T-helper 1 cell treated with Interleukin-12 subunit alpha and Interleukin-12 subunit beta and Interleukin-4 antibody, amounts not matched to agents 30 ng/mL and 1 ng/mL, for 36 hours (primary cell): ENCODE data around the gene CTSD. TPM values are rescaled to one million over a fixed set of nuclear protein-coding genes. Genes with fewer than 3 reads are reported as not detected.
"Not testable (repeated sequence)": the region's sequence is repeated elsewhere in the genome, so short reads cannot be mapped to it uniquely, and the experiment has no call there.

Experiments
- intact Hi-C: fragments of 100-400 bp; cut with micrococcal nuclease; formaldehyde crosslinking; loops from one replicate; pipeline ENCODE4 v1.15.1; 2024
- total RNA-seq: library from RNA; stranded (reverse); gene quantifications from 2 replicates; pipeline ENCODE4 v1.2.3, GENCODE V29; 2022

The CTSD gene
- total RNA-seq, 1 donor from 2014 or later = 218 TPM

GRCh38 chr11:1770528-1770927 lies 6.8 kb upstream of the CTSD start:
- intact Hi-C loops = loop anchor here (5.0 kb wide), 2 partner anchors 78 to 82 kb away; partner anchors contain the start of gene LSP1

GRCh38 chr11:1770061-1770460 lies 6.3 kb upstream of the CTSD start:
- intact Hi-C loops = loop anchor here (5.0 kb wide), 2 partner anchors 78 to 82 kb away; partner anchors contain the start of gene LSP1

- intact Hi-C loops = not testable (repeated sequence)
These were observed 5.7 kb upstream of the CTSD start for GRCh38 chr11:1769304-1769936.

GRCh38 chr11:1768141-1768469 lies 4.4 kb upstream of the CTSD start:
- intact Hi-C loops = no loop called here

GRCh38 chr11:1767399-1768140 lies 3.8 kb upstream of the CTSD start:
- intact Hi-C loops = no loop called here

- intact Hi-C loops = no loop called here
These were observed 3.1 kb upstream of the CTSD start for GRCh38 chr11:1766719-1767398.

- intact Hi-C loops = no loop called here
These were observed 2.4 kb upstream of the CTSD start for GRCh38 chr11:1765871-1766718.

GRCh38 chr11:1763336-1763795 lies 361 bp downstream of the CTSD start:
- intact Hi-C loops = loop anchor here (2.0 to 5.0 kb wide), 2 partner anchors 501 to 639 kb away; partner anchors contain the start of gene TSSC4

GRCh38 chr11:1762537-1763302 lies 1.0 kb downstream of the CTSD start:
- intact Hi-C loops = loop anchor here (2.0 to 5.0 kb wide), 2 partner anchors 500 to 640 kb away; partner anchors contain the start of gene TSSC4

- intact Hi-C loops = loop anchor here (2.0 to 5.0 kb wide), 2 partner anchors 499 to 640 kb away; partner anchors contain the start of gene TSSC4
These were observed 1.7 kb downstream of the CTSD start for GRCh38 chr11:1761857-1762536.

GRCh38 chr11:1761110-1761856 lies 2.4 kb downstream of the CTSD start:
- intact Hi-C loops = loop anchor here (5.0 kb wide), 1 partner anchor 641 kb away; the partner anchor contains the start of gene TSSC4

- intact Hi-C loops = loop anchor here (5.0 kb wide), 1 partner anchor 642 kb away; the partner anchor contains the start of gene TSSC4
These were observed 3.2 kb downstream of the CTSD start for GRCh38 chr11:1760351-1761109.

- intact Hi-C loops = loop anchor here (2.0 to 5.0 kb wide), 3 partner anchors 13 to 642 kb away; partner anchors contain the start of genes SYT8 and TSSC4
These were observed 3.9 kb downstream of the CTSD start for GRCh38 chr11:1759851-1760220.

- intact Hi-C loops = loop anchor here (2.0 to 5.0 kb wide), 2 partner anchors 14 to 73 kb away; partner anchors contain the start of gene SYT8
These were observed 4.4 kb downstream of the CTSD start for GRCh38 chr11:1759151-1759850.

GRCh38 chr11:1758611-1759150 lies 5.0 kb downstream of the CTSD start:
- intact Hi-C loops = loop anchor here (2.0 to 5.0 kb wide), 2 partner anchors 14 to 74 kb away; partner anchors contain the start of gene SYT8

- intact Hi-C loops = loop anchor here (2.0 to 5.0 kb wide), 2 partner anchors 15 to 74 kb away; partner anchors contain the start of gene SYT8
These were observed 5.7 kb downstream of the CTSD start for GRCh38 chr11:1757861-1758610.
